ENCODE measurements around the gene MAMSTR. TPM values are rescaled to one million over a fixed set of nuclear protein-coding genes. Genes with fewer than 3 reads are reported as not detected.

Gene MAMSTR
- total RNA-seq, 1 experiment from 2014 or later: 0.18 TPM

- TF ChIP-seq, protein P1, sequence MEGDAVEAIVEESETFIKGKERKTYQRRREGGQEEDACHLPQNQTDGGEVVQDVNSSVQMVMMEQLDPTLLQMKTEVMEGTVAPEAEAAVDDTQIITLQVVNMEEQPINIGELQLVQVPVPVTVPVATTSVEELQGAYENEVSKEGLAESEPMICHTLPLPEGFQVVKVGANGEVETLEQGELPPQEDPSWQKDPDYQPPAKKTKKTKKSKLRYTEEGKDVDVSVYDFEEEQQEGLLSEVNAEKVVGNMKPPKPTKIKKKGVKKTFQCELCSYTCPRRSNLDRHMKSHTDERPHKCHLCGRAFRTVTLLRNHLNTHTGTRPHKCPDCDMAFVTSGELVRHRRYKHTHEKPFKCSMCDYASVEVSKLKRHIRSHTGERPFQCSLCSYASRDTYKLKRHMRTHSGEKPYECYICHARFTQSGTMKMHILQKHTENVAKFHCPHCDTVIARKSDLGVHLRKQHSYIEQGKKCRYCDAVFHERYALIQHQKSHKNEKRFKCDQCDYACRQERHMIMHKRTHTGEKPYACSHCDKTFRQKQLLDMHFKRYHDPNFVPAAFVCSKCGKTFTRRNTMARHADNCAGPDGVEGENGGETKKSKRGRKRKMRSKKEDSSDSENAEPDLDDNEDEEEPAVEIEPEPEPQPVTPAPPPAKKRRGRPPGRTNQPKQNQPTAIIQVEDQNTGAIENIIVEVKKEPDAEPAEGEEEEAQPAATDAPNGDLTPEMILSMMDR (conservative IDR thresholded peaks at IDR 0.05; ENCODE audit: low read depth, low read length): no peak
Observed at GRCh38 chr19:48756686-48757085, 37.2 kb upstream of the MAMSTR start.

GRCh38 chr19:48756212-48756611 lies 36.7 kb upstream of the MAMSTR start:
- Histone ChIP-seq H3K27me3 (ENCODE audit: low read length) (no peaks in the 10 kb centered on the region), H2AFZ (ENCODE audit: low read length) (no peak overlapping the region), H3K4me1 (ENCODE audit: insufficient read depth, low read length) (peaks cover 10% of the 10 kb centered on the region), H3K4me3 (ENCODE audit: low read length) (no peak overlapping the region), H3K9ac (ENCODE audit: low read length) (no peak overlapping the region), H3K27ac (ENCODE audit: low read length) (no peak overlapping the region), H3K9me3 (ENCODE audit: low read length) (no peaks in the 10 kb centered on the region), H3K36me3 (ENCODE audit: low read depth, low read length) (no peaks in the 10 kb centered on the region), H3K4me2 (ENCODE audit: low read length) (no peak overlapping the region), H4K20me1 (ENCODE audit: low read length) (no peaks in the 10 kb centered on the region), H3K79me2 (ENCODE audit: low read length) (peaks cover 11% of the 10 kb centered on the region), H3K9me2 (replicated peaks; ENCODE audit: low read length) (no peaks in the 10 kb centered on the region), H3F3A (ENCODE audit: low read length, unreplicated experiment) (no peaks in the 10 kb centered on the region)
- ATAC-seq (no peak), DNase-seq (no peak)
- ChIA-PET POLR2A (ENCODE audit: unreplicated experiment) (no interaction called here), CTCF (no interaction called here)
- intact Hi-C loops (cut with micrococcal nuclease): no loop called here
- TF ChIP-seq, protein P1 (conservative IDR thresholded peaks at IDR 0.05; ENCODE audit: low read depth, low read length): no peak
- TF ChIP-seq EZH2 (IDR thresholded peaks at IDR 0.05; ENCODE audit: low read length, unreplicated experiment) (no peak), EZH2phosphoT487 (IDR thresholded peaks at IDR 0.05; ENCODE audit: borderline replicate concordance, low read length) (no peak)
- BruUV-seq (replicated peaks): no TSS peak

More at GRCh38 chr19:48756686-48757085, 37.2 kb upstream of the MAMSTR start:
- H3K36me3 ChIP-seq (ENCODE audit: low read depth, low read length): no peaks in the 10 kb centered on the region
- intact Hi-C loops (cut with micrococcal nuclease): no loop called here
- no peak overlapping the region for H3K27ac ChIP-seq (ENCODE audit: low read length)
- H3K4me3 ChIP-seq (ENCODE audit: low read length): no peak overlapping the region
- POLR2A ChIA-PET (ENCODE audit: unreplicated experiment): no interaction called here
- no peaks in the 10 kb centered on the region for H3K27me3 ChIP-seq (ENCODE audit: low read length)
- H2AFZ ChIP-seq (ENCODE audit: low read length): no peak overlapping the region
- no peaks in the 10 kb centered on the region for H3K9me3 ChIP-seq (ENCODE audit: low read length)
- no peak overlapping the region for H3K4me2 ChIP-seq (ENCODE audit: low read length)
- H4K20me1 ChIP-seq (ENCODE audit: low read length): no peaks in the 10 kb centered on the region
- no peak for DNase-seq
- H3K9me2 ChIP-seq (replicated peaks; ENCODE audit: low read length): no peaks in the 10 kb centered on the region
- no TSS peak for BruUV-seq (replicated peaks)
- peaks cover 10% of the 10 kb centered on the region for H3K4me1 ChIP-seq (ENCODE audit: insufficient read depth, low read length)
- ATAC-seq: no peak
- no peaks in the 10 kb centered on the region for H3F3A ChIP-seq (ENCODE audit: low read length, unreplicated experiment)
- CTCF ChIA-PET: no interaction called here
- no peak overlapping the region for H3K9ac ChIP-seq (ENCODE audit: low read length)
- H3K79me2 ChIP-seq (ENCODE audit: low read length): peaks cover 6% of the 10 kb centered on the region; the same call in 1 of the 2 replicates

- Histone ChIP-seq H2AFZ (ENCODE audit: low read length) (no peak overlapping the region), H3K36me3 (ENCODE audit: low read depth, low read length) (no peaks in the 10 kb centered on the region), H3K27ac (ENCODE audit: low read length) (no peak overlapping the region), H3K9ac (ENCODE audit: low read length) (no peak overlapping the region), H3K4me3 (ENCODE audit: low read length) (no peak overlapping the region), H3K9me3 (ENCODE audit: low read length) (no peaks in the 10 kb centered on the region), H3K4me2 (ENCODE audit: low read length) (no peak overlapping the region), H3F3A (ENCODE audit: low read length, unreplicated experiment) (no peaks in the 10 kb centered on the region), H3K79me2 (ENCODE audit: low read length) (peaks cover 15% of the 10 kb centered on the region), H4K20me1 (ENCODE audit: low read length) (no peaks in the 10 kb centered on the region), H3K4me1 (ENCODE audit: insufficient read depth, low read length) (peaks cover 10% of the 10 kb centered on the region), H3K9me2 (replicated peaks; ENCODE audit: low read length) (no peaks in the 10 kb centered on the region), H3K27me3 (ENCODE audit: low read length) (no peaks in the 10 kb centered on the region)
- CTCF ChIA-PET: no interaction called here
- ATAC-seq: no peak
- DNase-seq: no peak
- POLR2A ChIA-PET (ENCODE audit: unreplicated experiment): no interaction called here
- no TSS peak for BruUV-seq (replicated peaks)
- TF ChIP-seq, protein P1 (conservative IDR thresholded peaks at IDR 0.05; ENCODE audit: low read depth, low read length): no peak
- TF ChIP-seq EZH2phosphoT487 (IDR thresholded peaks at IDR 0.05; ENCODE audit: borderline replicate concordance, low read length) (no peak), EZH2 (IDR thresholded peaks at IDR 0.05; ENCODE audit: low read length, unreplicated experiment) (no peak)
- intact Hi-C loops (cut with micrococcal nuclease): no loop called here
Observed at GRCh38 chr19:48755787-48756186, 36.3 kb upstream of the MAMSTR start.

Measured in PC-3 (cell line).